ENCODE results near the gene CLIP4. TPM values are rescaled to one million over a fixed set of nuclear protein-coding genes. Genes with fewer than 3 reads are reported as not detected.
A peak's percentile ranks its signal among the peaks of the same experiment; 100 is the strongest.

Gene CLIP4
- total and polyA plus RNA-seq, 10 of the 15 experiments (the other 5 are each of a cell fraction or from before 2014, with no cell fraction given) = 5.5 to 34.9 (median 16.8) TPM

GRCh38 chr2:29196792-29197788 lies 81.9 kb downstream of the CLIP4 start:
- 35% methylated on average over 14 of the region's 14 CpGs for WGBS (ENCODE audit: insufficient coverage, insufficient replicate concordance, low lambda C conversion rate, missing lambda C conversion rate)
- in situ Hi-C loops (cut with MboI) = loop anchor here (5.0 kb wide), 1 partner anchor 375 kb away; no protein-coding TSS in a partner anchor
- no peak overlapping the region for H3K4me3 ChIP-seq
- no peak overlapping the region for H3K27ac ChIP-seq (ENCODE audit: control insufficient read depth, insufficient read depth)
- H3K27me3 ChIP-seq (replicated peaks in 1 of 2; ENCODE audit: control insufficient read depth in 2 of 2, insufficient read depth in 2 of 2, low read length in 1 of 2) = no peaks in the 10 kb centered on the region
- H2AFZ ChIP-seq (ENCODE audit: control insufficient read depth, low read depth, low read length) = no peak overlapping the region
- no peaks in the 10 kb centered on the region for H4K20me1 ChIP-seq (ENCODE audit: control insufficient read depth, insufficient read depth)
- H3K4me2 ChIP-seq (ENCODE audit: control insufficient read depth, insufficient read depth) = no peak overlapping the region
- H3K9ac ChIP-seq (ENCODE audit: control insufficient read depth, insufficient read depth, low read length) = no peak overlapping the region
- intact Hi-C loops (cut with micrococcal nuclease; ENCODE audit: unreplicated experiment) = loop anchor here (1.0 to 5.0 kb wide), 4 partner anchors 80 to 375 kb away; partner anchors contain the start of gene CLIP4
- POLR2A ChIA-PET = no interaction called here
- TF ChIP-seq PKNOX1 (IDR thresholded peaks at IDR 0.05) (no peak), EZH2 (IDR thresholded peaks at IDR 0.05; ENCODE audit: borderline replicate concordance, control insufficient read depth, low read depth, low read length) (no peak), YY1 (IDR thresholded peaks at IDR 0.05; ENCODE audit: low read depth, low read length) (peak; percentile 77), BCL3 (IDR thresholded peaks at IDR 0.05; ENCODE audit: borderline replicate concordance, insufficient read depth, low read depth, low read length, poor library complexity, severe bottlenecking) (no peak), RAD21 (IDR thresholded peaks at IDR 0.05; ENCODE audit: insufficient read depth, low read depth, low read length) (peak; percentile 99), CTCF (IDR thresholded peaks at IDR 0.05 in 2 of 3, conservative IDR thresholded peaks at IDR 0.05 in 1 of 3; ENCODE audit: control insufficient read depth in 2 of 3, extremely low read depth in 1 of 3, insufficient read depth in 1 of 3, low read depth in 3 of 3, low read length in 3 of 3) (peak; percentile 83 to 97 (median 88); a peak in 5 of 6 replicates), HCFC1 (IDR thresholded peaks at IDR 0.05; ENCODE audit: low read length) (no peak), RUNX3 (IDR thresholded peaks at IDR 0.05; ENCODE audit: low read length) (peak; percentile 15; the same call in 1 of the 2 replicates), SMC3 (IDR thresholded peaks at IDR 0.05; ENCODE audit: borderline replicate concordance, low read length) (peak; percentile 98)
- CTCF ChIA-PET = interaction anchor here (0.5 kb wide), 1 partner anchor 376 kb away, joined by 4 read pairs; no protein-coding TSS in a partner anchor
- DNase-seq (ENCODE audit: low read depth, low spot score) (peak; percentile 34), FAIRE-seq (peak; percentile 85), ATAC-seq (peak; percentile 100)
- no peaks in the 10 kb centered on the region for H3K79me2 ChIP-seq (ENCODE audit: control insufficient read depth, insufficient read depth, low read length)
- no peaks in the 10 kb centered on the region for H3K4me1 ChIP-seq (ENCODE audit: control insufficient read depth, insufficient read depth, low read length)
- SMC1A ChIA-PET (ENCODE audit: uncharacterized antibody, unreplicated experiment) = interaction anchor here (2.1 kb wide), 1 partner anchor 238 kb away, joined by 5 read pairs; no protein-coding TSS in a partner anchor
- H3K9me3 ChIP-seq (replicated peaks; ENCODE audit: control insufficient read depth, insufficient read depth, low read length) = no peaks in the 10 kb centered on the region
- no TSS peak for BruUV-seq (replicated peaks)
- no peaks in the 10 kb centered on the region for H3K36me3 ChIP-seq (ENCODE audit: control insufficient read depth in 2 of 2, insufficient read depth in 2 of 2, low read length in 1 of 2)
- RAD21 ChIA-PET (ENCODE audit: unreplicated experiment) = interaction anchor here (1.0 to 1.4 kb wide), 2 partner anchors 135 to 143 kb away, joined by 3 read pairs; no protein-coding TSS in a partner anchor

All from GM12878 (cell line).